Osteoblast (primary cell): Measurements from ENCODE around the gene WDR91. TPM values are rescaled to one million over a fixed set of nuclear protein-coding genes. Genes with fewer than 3 reads are reported as not detected.

Experiments used
- DNase-seq: peaks from one replicate; pipeline ENCODE4 v3.0.0; 2011; ENCODE audit warnings: low spot score, mixed read lengths; ENCODE audit not compliant: insufficient read length; ENCODE audit errors: missing footprints
- H2AFZ ChIP-seq: 2 replicates; pipeline ENCODE4 v1.6.0; 2011; ENCODE audit warnings: mild to moderate bottlenecking, low read length
- H3K27ac ChIP-seq: 2 replicates; pipeline ENCODE4 v1.5.1; 2011; ENCODE audit warnings: mild to moderate bottlenecking, low read depth, low read length, moderate library complexity
- H3K27me3 ChIP-seq: 2 replicates; pipeline ENCODE4 v1.6.0; 2012; ENCODE audit warnings: mild to moderate bottlenecking, control low read depth, inconsistent platforms, low read length, moderate library complexity; ENCODE audit not compliant: insufficient read depth
- H3K36me3 ChIP-seq: 2 replicates; pipeline ENCODE4 v1.5.1; 2011; ENCODE audit warnings: mild to moderate bottlenecking, low read length, control low read depth, moderate library complexity; ENCODE audit not compliant: insufficient read depth
- H3K4me1 ChIP-seq: 2 replicates; pipeline ENCODE4 v1.5.1; 2011; ENCODE audit warnings: mild to moderate bottlenecking, low read length, control low read depth, moderate library complexity; ENCODE audit not compliant: insufficient read depth
- H3K4me2 ChIP-seq: 2 replicates; pipeline ENCODE4 v1.6.0; 2011; ENCODE audit warnings: mild to moderate bottlenecking, low read length; ENCODE audit not compliant: insufficient read depth
- H3K4me3 ChIP-seq: fragments of 200-600 bp; sonication (generic); 3 replicates; pipeline ENCODE4 v1.5.1; 2012; ENCODE audit warnings: mild to moderate bottlenecking, low read length, inconsistent platforms; ENCODE audit not compliant: insufficient read depth
- H3K79me2 ChIP-seq: 2 replicates; pipeline ENCODE4 v1.6.0; 2012; ENCODE audit warnings: mild to moderate bottlenecking, low read length, control low read depth, inconsistent platforms; ENCODE audit not compliant: insufficient read depth
- H3K9me3 ChIP-seq: 2 replicates; pipeline ENCODE4 v1.5.1; 2011; ENCODE audit warnings: low read depth, low read length, control low read depth
- H4K20me1 ChIP-seq: 2 replicates; pipeline ENCODE4 v1.6.0; 2012; ENCODE audit warnings: mild to moderate bottlenecking, low read length, control low read depth; ENCODE audit not compliant: insufficient read depth
- total RNA-seq: library from RNA; depleted of rRNA; stranded (reverse); fragments of >200 nt; gene quantifications from 2 replicates; pipeline ENCODE4 v1.2.3, GENCODE V29; 2012
- TF ChIP-seq, protein P1 (sequence below): IDR thresholded peaks from 2 replicates; pipeline ENCODE4 v1.5.1; 2011; ENCODE audit warnings: mild to moderate bottlenecking, low read depth, low read length, moderate library complexity; ENCODE audit errors: extremely low read depth

Gene WDR91
- total RNA-seq, 1 donor, result 8.7 TPM

DNA sequence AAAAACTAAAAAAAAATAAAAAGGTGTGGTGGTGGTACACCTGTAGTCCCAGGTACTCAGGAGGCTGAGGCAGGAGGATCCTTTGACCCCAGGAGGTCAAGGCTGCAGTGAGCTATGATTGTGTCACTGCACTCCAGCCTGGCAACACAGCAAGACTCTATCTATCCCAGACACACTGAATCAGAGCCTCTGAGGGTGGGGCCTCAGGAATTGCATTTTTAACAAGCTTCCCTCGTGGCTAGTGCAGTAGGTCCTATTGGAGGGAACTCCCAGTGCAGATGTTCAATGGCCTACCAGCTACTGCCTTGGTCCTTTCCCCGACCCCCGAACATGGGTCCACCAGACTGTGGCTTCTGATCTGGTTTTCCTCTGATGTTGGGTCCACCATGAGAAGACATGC, 37.2 kb upstream of the WDR91 start:
- Histone ChIP-seq H3K4me2 (no peak overlapping the region), H3K27me3 (peaks cover 10% of the 10 kb centered on the region), H2AFZ (no peak overlapping the region), H3K36me3 (no peaks in the 10 kb centered on the region), H3K79me2 (no peaks in the 10 kb centered on the region), H3K4me3 (no peak overlapping the region), H3K4me1 (peaks cover 2% of the 10 kb centered on the region), H3K9me3 (no peaks in the 10 kb centered on the region), H3K27ac (no peak overlapping the region), H4K20me1 (no peaks in the 10 kb centered on the region)
- no peak for DNase-seq
- TF ChIP-seq, protein P1, sequence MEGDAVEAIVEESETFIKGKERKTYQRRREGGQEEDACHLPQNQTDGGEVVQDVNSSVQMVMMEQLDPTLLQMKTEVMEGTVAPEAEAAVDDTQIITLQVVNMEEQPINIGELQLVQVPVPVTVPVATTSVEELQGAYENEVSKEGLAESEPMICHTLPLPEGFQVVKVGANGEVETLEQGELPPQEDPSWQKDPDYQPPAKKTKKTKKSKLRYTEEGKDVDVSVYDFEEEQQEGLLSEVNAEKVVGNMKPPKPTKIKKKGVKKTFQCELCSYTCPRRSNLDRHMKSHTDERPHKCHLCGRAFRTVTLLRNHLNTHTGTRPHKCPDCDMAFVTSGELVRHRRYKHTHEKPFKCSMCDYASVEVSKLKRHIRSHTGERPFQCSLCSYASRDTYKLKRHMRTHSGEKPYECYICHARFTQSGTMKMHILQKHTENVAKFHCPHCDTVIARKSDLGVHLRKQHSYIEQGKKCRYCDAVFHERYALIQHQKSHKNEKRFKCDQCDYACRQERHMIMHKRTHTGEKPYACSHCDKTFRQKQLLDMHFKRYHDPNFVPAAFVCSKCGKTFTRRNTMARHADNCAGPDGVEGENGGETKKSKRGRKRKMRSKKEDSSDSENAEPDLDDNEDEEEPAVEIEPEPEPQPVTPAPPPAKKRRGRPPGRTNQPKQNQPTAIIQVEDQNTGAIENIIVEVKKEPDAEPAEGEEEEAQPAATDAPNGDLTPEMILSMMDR, result no peak

DNA sequence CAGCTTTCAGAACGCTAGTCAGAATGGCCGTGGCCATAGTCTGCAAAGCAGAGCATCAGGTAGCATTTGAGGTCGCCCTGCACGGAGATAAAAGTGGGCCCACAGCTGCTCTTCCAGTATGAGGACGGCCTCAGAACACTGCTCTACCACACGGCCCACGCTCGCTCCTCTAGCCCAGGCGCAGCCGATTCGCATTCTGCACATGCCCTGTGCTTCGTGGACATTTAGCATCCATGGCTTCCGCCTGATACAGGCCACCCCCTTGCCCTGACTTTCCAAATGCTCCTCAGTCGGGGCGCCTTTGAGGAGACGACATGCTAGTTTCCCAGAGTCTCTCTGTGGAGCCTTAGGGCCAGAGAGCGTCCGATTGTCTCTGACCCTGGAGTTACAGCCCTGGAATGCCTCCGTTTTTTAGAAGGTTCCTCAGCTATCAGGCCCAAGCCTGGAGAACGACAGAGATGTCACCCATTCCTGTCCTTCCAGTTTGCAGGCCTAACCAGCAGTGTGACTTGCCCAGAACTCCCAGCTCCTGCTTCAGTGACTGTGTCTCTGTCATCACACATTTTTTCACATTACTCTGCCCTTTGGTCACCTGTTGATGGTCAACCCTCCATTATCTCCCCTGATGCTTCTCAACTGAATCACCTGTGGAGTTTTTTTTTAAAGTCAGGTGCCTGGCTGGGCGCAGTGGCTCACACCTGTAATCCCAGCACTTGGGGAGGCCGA, 36.6 kb upstream of the WDR91 start:
- peaks cover 10% of the 10 kb centered on the region for H3K27me3 ChIP-seq
- H2AFZ ChIP-seq, result no peak overlapping the region
- H3K4me3 ChIP-seq, result no peak overlapping the region
- TF ChIP-seq, protein P1, result no peak
- no peak overlapping the region for H3K4me2 ChIP-seq
- H3K4me1 ChIP-seq, result no peaks in the 10 kb centered on the region
- DNase-seq, result no peak
- no peaks in the 10 kb centered on the region for H4K20me1 ChIP-seq
- H3K27ac ChIP-seq, result no peak overlapping the region
- no peaks in the 10 kb centered on the region for H3K36me3 ChIP-seq
- H3K9me3 ChIP-seq, result no peaks in the 10 kb centered on the region
- no peaks in the 10 kb centered on the region for H3K79me2 ChIP-seq

DNA sequence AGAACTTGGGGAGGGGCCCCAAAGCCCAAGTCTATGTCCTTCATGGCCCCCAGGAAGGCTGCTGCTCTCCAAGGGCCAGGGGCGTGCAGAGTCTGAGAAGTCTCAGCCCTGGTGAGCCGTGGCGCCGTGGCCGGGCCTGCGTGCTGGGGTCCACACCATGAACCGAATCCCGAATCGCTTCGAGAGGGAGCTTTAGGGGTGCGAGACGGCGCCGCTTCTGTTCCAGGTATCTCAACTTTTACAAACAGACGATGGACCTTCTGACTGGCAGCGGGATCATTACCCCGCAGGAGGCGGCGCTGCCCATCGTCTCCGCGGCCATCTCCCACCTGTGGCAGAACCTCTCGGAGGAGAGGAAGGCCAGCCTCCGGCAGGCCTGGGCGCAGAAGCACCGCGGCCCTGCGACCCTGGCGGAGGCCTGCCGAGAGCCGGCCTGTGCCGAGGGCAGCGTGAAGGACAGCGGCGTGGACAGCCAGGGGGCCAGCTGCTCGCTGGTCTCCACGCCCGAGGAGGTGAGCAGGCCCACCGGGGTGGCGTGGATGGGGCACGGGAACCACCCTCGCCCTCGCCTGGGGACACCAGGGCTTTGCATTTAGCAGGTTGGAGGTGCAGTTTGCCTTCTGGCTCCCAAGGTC, 35.0 kb upstream of the WDR91 start:
- Histone ChIP-seq H3K27me3 (peaks cover 12% of the 10 kb centered on the region), H3K9me3 (no peaks in the 10 kb centered on the region), H3K36me3 (no peaks in the 10 kb centered on the region), H3K27ac (no peak overlapping the region), H2AFZ (no peak overlapping the region), H3K79me2 (no peaks in the 10 kb centered on the region), H3K4me2 (no peak overlapping the region), H3K4me3 (no peak overlapping the region), H4K20me1 (no peaks in the 10 kb centered on the region), H3K4me1 (no peaks in the 10 kb centered on the region)
- TF ChIP-seq, protein P1, result no peak
- no peak for DNase-seq

DNA sequence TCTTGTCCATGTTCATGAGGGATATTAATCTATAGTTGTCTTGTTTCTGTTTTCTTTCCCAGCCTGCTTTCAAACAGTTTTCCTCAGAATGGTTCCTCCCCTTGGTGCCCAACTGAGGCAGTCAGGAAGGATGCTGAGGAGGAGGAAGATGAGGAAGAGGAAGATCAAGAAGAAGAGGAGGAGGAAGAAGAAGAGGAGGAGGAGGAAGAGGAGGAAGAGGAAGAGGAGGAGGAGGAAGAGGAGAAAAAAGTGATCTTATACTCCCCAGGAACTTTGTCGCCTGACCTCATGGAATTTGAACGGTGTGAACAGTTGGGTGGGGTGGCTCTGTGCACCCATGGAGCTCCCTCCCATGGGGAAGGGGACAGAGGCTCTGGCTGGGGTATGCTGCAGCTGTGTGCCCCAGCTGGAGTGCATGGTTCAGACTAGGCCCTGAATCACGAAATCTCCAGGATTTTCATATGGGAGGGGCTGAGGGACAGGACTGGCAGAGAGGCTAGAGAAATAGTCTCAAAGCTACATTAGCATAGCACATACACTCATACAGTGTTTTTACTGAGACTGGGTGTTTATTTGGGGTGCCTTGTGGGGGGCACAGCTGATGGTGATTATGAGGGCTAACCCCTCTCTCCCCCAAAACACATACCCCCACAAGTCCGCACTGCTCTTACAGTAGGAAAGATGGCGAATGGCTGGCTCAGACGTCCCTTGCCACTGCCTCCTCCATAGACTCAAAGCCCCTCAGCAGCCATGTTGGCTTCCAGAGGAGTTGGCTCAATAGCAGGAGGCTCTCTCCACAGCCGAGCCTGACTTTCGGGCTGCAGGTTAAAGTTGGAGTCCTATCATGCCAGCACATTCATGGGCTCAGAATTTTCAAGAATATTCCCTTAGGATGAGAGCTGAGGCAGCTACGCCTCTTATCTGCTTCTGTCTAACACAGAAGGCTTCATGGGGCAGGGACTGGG, 34.2 kb upstream of the WDR91 start:
- TF ChIP-seq, protein P1, result no peak
- Histone ChIP-seq H3K79me2 (no peaks in the 10 kb centered on the region), H3K36me3 (no peaks in the 10 kb centered on the region), H2AFZ (no peak overlapping the region), H3K9me3 (no peaks in the 10 kb centered on the region), H3K27me3 (peaks cover 16% of the 10 kb centered on the region), H3K4me3 (no peak overlapping the region), H3K4me2 (no peak overlapping the region), H3K27ac (no peak overlapping the region), H3K4me1 (no peaks in the 10 kb centered on the region), H4K20me1 (no peaks in the 10 kb centered on the region)
- DNase-seq, result no peak
